MM.1S (cell line): ENCODE results near the gene RHEB.

ENCODE experiments used
- DNase-seq: peaks from one replicate; pipeline ENCODE4 v3.0.0-alpha.2; 2015
- H2AFZ ChIP-seq: fragments of 300-600 bp; sonication (generic); 2 replicates; pipeline ENCODE4 v1.6.0; 2016; ENCODE audit warnings: antibody characterized with exemption, low read length
- H3F3A ChIP-seq: fragments of 300-600 bp; sonication (generic); 2 replicates; pipeline ENCODE4 v1.6.1; 2016; ENCODE audit warnings: mild to moderate bottlenecking, antibody characterized with exemption, low read length, moderate library complexity, mixed read lengths; ENCODE audit not compliant: insufficient read depth
- H3K27ac ChIP-seq: fragments of 300-600 bp; sonication (generic); 2 replicates; pipeline ENCODE4 v1.5.1; 2016; ENCODE audit warnings: mild to moderate bottlenecking, low read length
- H3K27me3 ChIP-seq: fragments of 300-600 bp; sonication (generic); replicated peaks from 2 replicates; pipeline ENCODE4 v1.6.0; 2016; ENCODE audit warnings: low read length; ENCODE audit not compliant: insufficient read depth
- H3K36me3 ChIP-seq: fragments of 300-600 bp; sonication (generic); replicated peaks from 2 replicates; pipeline ENCODE4 v1.6.1; 2016; ENCODE audit warnings: mild to moderate bottlenecking, low read length, mixed read lengths; ENCODE audit not compliant: insufficient read depth
- H3K4me1 ChIP-seq: fragments of 300-600 bp; sonication (generic); 2 replicates; pipeline ENCODE4 v1.6.1; 2016; ENCODE audit warnings: low read length, mixed read lengths
- H3K4me2 ChIP-seq: fragments of 300-600 bp; sonication (generic); 2 replicates; pipeline ENCODE4 v1.6.0; 2016; ENCODE audit warnings: low read depth, low read length
- H3K4me3 ChIP-seq: fragments of 300-600 bp; sonication (generic); 2 replicates; pipeline ENCODE4 v1.5.1; 2016; ENCODE audit warnings: low read length, mixed read lengths
- H3K79me2 ChIP-seq: fragments of 300-600 bp; sonication (generic); 2 replicates; pipeline ENCODE4 v1.6.1; 2016; ENCODE audit warnings: mixed run types, low read length, mixed read lengths
- H3K9ac ChIP-seq: fragments of 300-600 bp; sonication (generic); 2 replicates; pipeline ENCODE4 v1.6.1; 2016; ENCODE audit warnings: low read length, mixed read lengths
- H3K9me2 ChIP-seq: fragments of 300-600 bp; sonication (generic); replicated peaks from 2 replicates; pipeline ENCODE4 v1.6.1; 2016; ENCODE audit warnings: mild to moderate bottlenecking, low read length, mixed read lengths; ENCODE audit not compliant: insufficient read depth
- H3K9me3 ChIP-seq: fragments of 300-600 bp; sonication (generic); replicated peaks from 2 replicates; pipeline ENCODE4 v1.6.1; 2016; ENCODE audit warnings: mild to moderate bottlenecking, low read length, mixed read lengths; ENCODE audit not compliant: insufficient read depth
- H4K20me1 ChIP-seq: fragments of 300-600 bp; sonication (generic); 2 replicates; pipeline ENCODE4 v1.6.1; 2016; ENCODE audit warnings: mild to moderate bottlenecking, low read length, moderate library complexity, mixed read lengths; ENCODE audit not compliant: insufficient read depth
- EZH2 ChIP-seq: fragments of 300-600 bp; sonication (generic); optimal IDR thresholded peaks from 2 replicates; pipeline ENCODE3; 2017; ENCODE audit warnings: low read depth, mild to moderate bottlenecking, antibody characterized with exemption, low read length, mixed read lengths
- EZH2phosphoT487 ChIP-seq: fragments of 300-600 bp; sonication (generic); IDR thresholded peaks from 2 replicates; pipeline ENCODE4 v1.6.1; 2018; ENCODE audit warnings: antibody characterized with exemption, low read length
- TF ChIP-seq, protein P1 (sequence below): fragments of 300-600 bp; sonication (generic); IDR thresholded peaks from 2 replicates; pipeline ENCODE4 v1.5.1; 2016; ENCODE audit warnings: antibody characterized with exemption, low read length, mixed read lengths

The RHEB gene

DNA sequence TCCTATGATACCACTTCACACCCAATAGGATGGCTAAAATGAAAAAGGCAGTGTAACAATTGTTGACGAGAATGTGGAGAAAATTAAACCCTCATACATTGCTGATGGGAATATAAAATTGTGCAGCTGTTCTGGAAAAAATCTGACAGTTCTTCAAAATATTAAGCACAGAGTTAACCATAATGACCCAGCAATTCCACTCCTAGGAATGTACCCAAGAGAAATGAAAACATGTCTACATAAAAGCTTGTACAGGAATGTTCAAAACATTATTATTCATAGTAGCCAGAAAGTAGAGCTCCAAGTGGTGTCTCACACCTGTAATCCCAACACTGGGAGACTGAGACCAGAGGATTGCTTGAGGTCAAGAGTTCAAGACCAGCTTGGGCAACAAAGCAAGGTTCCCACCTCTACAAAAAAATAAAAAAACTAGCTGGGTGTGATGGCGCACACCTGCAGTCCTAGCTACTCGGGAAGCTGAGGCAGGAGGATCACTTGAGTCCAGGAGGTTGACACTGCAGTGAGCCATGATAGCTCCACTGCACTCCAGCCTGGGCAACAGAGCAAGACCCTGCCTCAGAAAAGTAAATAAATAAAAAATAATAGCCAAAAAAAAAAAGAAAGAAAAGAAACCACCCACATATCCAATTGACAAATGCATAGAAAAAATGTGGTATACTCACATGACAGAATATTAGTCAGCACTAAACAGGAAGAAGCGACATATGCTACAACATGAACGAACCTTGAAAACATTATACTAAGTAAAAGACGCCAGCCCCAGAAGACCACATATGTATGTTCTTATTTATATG is 5.0 kb downstream of the RHEB start:
- Histone ChIP-seq H3F3A (peaks cover 22% of the 10 kb centered on the region), H3K9me3 (no peaks in the 10 kb centered on the region), H3K9ac (no peak overlapping the region), H3K4me3 (no peak overlapping the region), H3K79me2 (peaks cover 93% of the 10 kb centered on the region), H3K36me3 (no peaks in the 10 kb centered on the region), H3K4me2 (no peak overlapping the region; the same call in 1 of the 2 replicates), H3K9me2 (no peaks in the 10 kb centered on the region), H3K27ac (no peak overlapping the region), H4K20me1 (peaks cover 85% of the 10 kb centered on the region), H3K27me3 (no peaks in the 10 kb centered on the region), H2AFZ (no peak overlapping the region), H3K4me1 (peaks cover 30% of the 10 kb centered on the region)
- DNase-seq, result no peak
- TF ChIP-seq EZH2phosphoT487, result no peak
- TF ChIP-seq, protein P1, sequence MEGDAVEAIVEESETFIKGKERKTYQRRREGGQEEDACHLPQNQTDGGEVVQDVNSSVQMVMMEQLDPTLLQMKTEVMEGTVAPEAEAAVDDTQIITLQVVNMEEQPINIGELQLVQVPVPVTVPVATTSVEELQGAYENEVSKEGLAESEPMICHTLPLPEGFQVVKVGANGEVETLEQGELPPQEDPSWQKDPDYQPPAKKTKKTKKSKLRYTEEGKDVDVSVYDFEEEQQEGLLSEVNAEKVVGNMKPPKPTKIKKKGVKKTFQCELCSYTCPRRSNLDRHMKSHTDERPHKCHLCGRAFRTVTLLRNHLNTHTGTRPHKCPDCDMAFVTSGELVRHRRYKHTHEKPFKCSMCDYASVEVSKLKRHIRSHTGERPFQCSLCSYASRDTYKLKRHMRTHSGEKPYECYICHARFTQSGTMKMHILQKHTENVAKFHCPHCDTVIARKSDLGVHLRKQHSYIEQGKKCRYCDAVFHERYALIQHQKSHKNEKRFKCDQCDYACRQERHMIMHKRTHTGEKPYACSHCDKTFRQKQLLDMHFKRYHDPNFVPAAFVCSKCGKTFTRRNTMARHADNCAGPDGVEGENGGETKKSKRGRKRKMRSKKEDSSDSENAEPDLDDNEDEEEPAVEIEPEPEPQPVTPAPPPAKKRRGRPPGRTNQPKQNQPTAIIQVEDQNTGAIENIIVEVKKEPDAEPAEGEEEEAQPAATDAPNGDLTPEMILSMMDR, result no peak
- TF ChIP-seq EZH2, result no peak

- H3K4me1 ChIP-seq, result peaks cover 30% of the 10 kb centered on the region
- no peaks in the 10 kb centered on the region for H3K9me3 ChIP-seq
- H3K9me2 ChIP-seq, result no peaks in the 10 kb centered on the region
- H3K4me2 ChIP-seq, result no peak overlapping the region
- no peak overlapping the region for H3K27ac ChIP-seq
- peaks cover 15% of the 10 kb centered on the region for H3F3A ChIP-seq
- no peak overlapping the region for H3K4me3 ChIP-seq
- H3K27me3 ChIP-seq, result no peaks in the 10 kb centered on the region
- H3K79me2 ChIP-seq, result peaks cover 100% of the 10 kb centered on the region
- no peak overlapping the region for H3K9ac ChIP-seq
- no peaks in the 10 kb centered on the region for H3K36me3 ChIP-seq
- TF ChIP-seq, protein P1, result no peak
- no peak for TF ChIP-seq EZH2
- TF ChIP-seq EZH2phosphoT487, result no peak
- no peak overlapping the region for H2AFZ ChIP-seq
- DNase-seq, result no peak
- H4K20me1 ChIP-seq, result peaks cover 99% of the 10 kb centered on the region
Measured at GRCh38 chr7:151513133-151513532, 6.6 kb downstream of the RHEB start.

DNA sequence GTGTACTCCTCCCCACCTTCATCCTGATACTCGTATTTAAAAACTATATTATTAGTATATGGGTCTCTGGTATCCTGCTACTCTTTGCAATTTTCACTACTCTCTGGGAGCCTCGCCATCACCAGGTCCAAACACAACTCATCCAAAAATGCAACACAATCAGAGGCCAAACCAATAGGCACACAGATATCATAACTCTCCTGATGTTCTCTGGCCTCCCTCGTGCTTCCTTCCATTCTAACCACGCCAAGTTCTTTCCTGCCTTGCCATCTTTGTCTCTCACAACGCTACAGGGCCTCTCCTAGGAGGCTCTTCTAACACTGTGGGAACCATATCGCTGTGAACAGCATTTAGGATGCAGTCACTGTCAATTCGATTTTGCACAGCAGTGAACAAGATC is 7.3 kb downstream of the RHEB start:
- Histone ChIP-seq H3K27me3 (no peaks in the 10 kb centered on the region), H3K9me3 (no peaks in the 10 kb centered on the region), H3K4me2 (no peak overlapping the region), H3K36me3 (no peaks in the 10 kb centered on the region), H4K20me1 (peaks cover 99% of the 10 kb centered on the region), H3K4me1 (peaks cover 24% of the 10 kb centered on the region), H3K4me3 (no peak overlapping the region), H3K9ac (no peak overlapping the region), H3F3A (peaks cover 10% of the 10 kb centered on the region), H2AFZ (no peak overlapping the region), H3K9me2 (no peaks in the 10 kb centered on the region), H3K27ac (no peak overlapping the region), H3K79me2 (peaks cover 100% of the 10 kb centered on the region)
- DNase-seq, result no peak
- TF ChIP-seq, protein P1, result no peak
- no peak for TF ChIP-seq EZH2
- TF ChIP-seq EZH2phosphoT487, result no peak
